H1 (cell line): ENCODE measurements around the gene EPB41L3.

Source experiments
- CEBPB ChIP-seq: IDR thresholded peaks from 2 replicates; pipeline ENCODE4 v1.6.1; 2012; ENCODE audit warnings: low read depth, low read length
- CHD7 ChIP-seq: fragments of 300-600 bp; sonication (generic); IDR thresholded peaks from 2 replicates; pipeline ENCODE4 v1.7.1; 2012; ENCODE audit warnings: low read length, moderate library complexity, mild to moderate bottlenecking, inconsistent platforms; ENCODE audit not compliant: insufficient replicate concordance
- CTCF ChIP-seq, 3 experiments: IDR thresholded peaks; 1 replicate in 2 of 3; 2 replicates in 1 of 3; pipeline versions ENCODE4 v1.5.1 to v1.6.1; 2011; ENCODE audit warnings: low read length in 3 of 3, mild to moderate bottlenecking in 3 of 3, inconsistent platforms in 2 of 3, low read depth in 1 of 3, moderate library complexity in 1 of 3; ENCODE audit not compliant: insufficient read depth in 1 of 3; ENCODE audit errors: control extremely low read depth in 1 of 3
- JUND ChIP-seq: IDR thresholded peaks from 2 replicates; pipeline ENCODE4 v1.6.1; 2011; ENCODE audit warnings: mild to moderate bottlenecking, improper control_type of control experiment, low read length
- MAX ChIP-seq: IDR thresholded peaks from 2 replicates; pipeline ENCODE4 v1.6.1; 2012; ENCODE audit warnings: inconsistent platforms
- POLR2A ChIP-seq, 2 experiments: IDR thresholded peaks; 1 replicate in 1 of 2; 2 replicates in 1 of 2; pipeline ENCODE4 v1.6.1; 2011; ENCODE audit warnings: low read depth in 2 of 2, low read length in 2 of 2, mild to moderate bottlenecking in 2 of 2; ENCODE audit errors: control extremely low read depth in 1 of 2
- POLR2AphosphoS5 ChIP-seq: IDR thresholded peaks from 2 replicates; pipeline ENCODE4 v1.6.1; 2011; ENCODE audit warnings: low read depth, low read length
- RFX5 ChIP-seq: IDR thresholded peaks from 2 replicates; pipeline ENCODE4 v1.6.1; 2011; ENCODE audit warnings: low read depth, low read length, improper control_type of control experiment, borderline replicate concordance
- RNF2 ChIP-seq: fragments of 200-900, 300-1000 bp; sonication (generic); IDR thresholded peaks from 2 replicates; pipeline ENCODE4 v1.7.1; 2016; ENCODE audit warnings: borderline replicate concordance, low read depth, mild to moderate bottlenecking, antibody characterized with exemption, low read length; ENCODE audit not compliant: poor library complexity, severe bottlenecking; ENCODE audit errors: missing control alignments
- SIN3A ChIP-seq, 2 experiments: IDR thresholded peaks in 1 of 2; conservative IDR thresholded peaks in 1 of 2; 2 replicates each; pipeline ENCODE4 v1.6.1; 2011 to 2012; ENCODE audit warnings: low read length in 2 of 2, improper control_type of control experiment in 1 of 2, low read depth in 1 of 2, mild to moderate bottlenecking in 1 of 2
- SP1 ChIP-seq: IDR thresholded peaks from 2 replicates; pipeline ENCODE4 v1.6.1; 2011; ENCODE audit warnings: low read depth, low read length
- TAF1 ChIP-seq: IDR thresholded peaks from 2 replicates; pipeline ENCODE4 v1.6.1; 2011; ENCODE audit warnings: mild to moderate bottlenecking, low read depth, low read length
- TEAD4 ChIP-seq: IDR thresholded peaks from 2 replicates; pipeline ENCODE4 v1.6.1; 2012; ENCODE audit warnings: low read depth, low read length, inconsistent platforms, mixed read lengths

- TF ChIP-seq POLR2A (IDR thresholded peaks at IDR 0.05; ENCODE audit: control extremely low read depth in 1 of 2, low read depth in 2 of 2, low read length in 2 of 2) (no peak), CTCF (IDR thresholded peaks at IDR 0.05; ENCODE audit: control extremely low read depth in 1 of 3, insufficient read depth in 1 of 3, low read depth in 1 of 3, low read length in 3 of 3) (no peak), SP1 (no peak), TAF1 (no peak), CEBPB (no peak), JUND (no peak), TEAD4 (no peak), CHD7 (no peak), RNF2 (no peak), RFX5 (no peak), SIN3A (conservative IDR thresholded peaks at IDR 0.05 in 1 of 2, IDR thresholded peaks at IDR 0.05 in 1 of 2; ENCODE audit: low read depth in 1 of 2, low read length in 2 of 2) (no peak), POLR2AphosphoS5 (no peak), MAX (no peak)
These were observed 19.1 kb downstream of the EPB41L3 start for GRCh38 chr18:5524660-5525059.
